ENCODE measurements around the gene RDH5. TPM values are rescaled to one million over a fixed set of nuclear protein-coding genes. Genes with fewer than 3 reads are reported as not detected.

RDH5 gene
- total and polyA plus RNA-seq, 4 donors: 9.2 to 61.7 (median 29.2) TPM

- DNase-seq (ENCODE audit: low spot score): no peak
- H3K4me3 ChIP-seq (ENCODE audit: low read depth in 1 of 3, low read length in 3 of 3): no peak overlapping the region
- H3K9ac ChIP-seq (ENCODE audit: low read depth in 1 of 2, low read length in 2 of 2): no peak overlapping the region
- TF ChIP-seq MAX (IDR thresholded peaks at IDR 0.05) (no peak), TAF1 (conservative IDR thresholded peaks at IDR 0.05) (no peak)
- no peaks in the 10 kb centered on the region for H3K9me3 ChIP-seq (ENCODE audit: control insufficient read depth in 4 of 4, low read length in 3 of 4)
- H3K36me3 ChIP-seq (ENCODE audit: control insufficient read depth in 4 of 4, insufficient read depth in 3 of 4, low read depth in 1 of 4, low read length in 3 of 4): peaks cover 0 to 10% (median 4%) of the 10 kb centered on the region in 4 donors
- peaks cover 0 to 9% (median 5%) of the 10 kb centered on the region in 4 donors for H3K4me1 ChIP-seq (ENCODE audit: control insufficient read depth in 4 of 4, insufficient read depth in 4 of 4, low read length in 3 of 4)
- peaks cover 0 to 3% (median 0%) of the 10 kb centered on the region in 4 donors for H3K27me3 ChIP-seq (ENCODE audit: control insufficient read depth in 4 of 4, insufficient read depth in 4 of 4, low read length in 3 of 4)
- H3K27ac ChIP-seq (ENCODE audit: low read depth in 1 of 2, low read length in 2 of 2): no peak overlapping the region
These were observed 26.7 kb downstream of the RDH5 start for GRCh38 chr12:55746913-55747231.

- H3K27ac ChIP-seq (ENCODE audit: low read depth in 1 of 2, low read length in 2 of 2): no peak overlapping the region
- peaks cover 0 to 7% (median 5%) of the 10 kb centered on the region in 4 donors for H3K4me1 ChIP-seq (ENCODE audit: control insufficient read depth in 4 of 4, insufficient read depth in 4 of 4, low read length in 3 of 4)
- no peaks in the 10 kb centered on the region for H3K9me3 ChIP-seq (ENCODE audit: control insufficient read depth in 4 of 4, low read length in 3 of 4)
- no peaks in the 10 kb centered on the region for H3K27me3 ChIP-seq (ENCODE audit: control insufficient read depth in 4 of 4, insufficient read depth in 4 of 4, low read length in 3 of 4)
- H3K9ac ChIP-seq (ENCODE audit: low read depth in 1 of 2, low read length in 2 of 2): no peak overlapping the region
- WGBS: 92% methylated on average over 18 of the region's 18 CpGs
- no peak for DNase-seq (ENCODE audit: low spot score)
- TF ChIP-seq TAF1 (conservative IDR thresholded peaks at IDR 0.05) (no peak), GABPA (IDR thresholded peaks at IDR 0.05 in 1 of 2, conservative IDR thresholded peaks at IDR 0.05 in 1 of 2) (no peak), MAX (IDR thresholded peaks at IDR 0.05) (no peak), RXRA (IDR thresholded peaks at IDR 0.05) (no peak), YY1 (IDR thresholded peaks at IDR 0.05) (no peak), ATF3 (IDR thresholded peaks at IDR 0.05) (no peak)
- no peak overlapping the region for H3K4me3 ChIP-seq (ENCODE audit: low read depth in 1 of 3, low read length in 3 of 3)
- peaks cover 0 to 18% (median 12%) of the 10 kb centered on the region in 4 donors for H3K36me3 ChIP-seq (ENCODE audit: control insufficient read depth in 4 of 4, insufficient read depth in 3 of 4, low read depth in 1 of 4, low read length in 3 of 4)
These were observed 28.2 kb downstream of the RDH5 start for GRCh38 chr12:55748230-55748993.

- WGBS: 89% methylated on average over 2 of the region's 2 CpGs
- H3K4me1 ChIP-seq (ENCODE audit: control insufficient read depth in 4 of 4, insufficient read depth in 4 of 4, low read length in 3 of 4): no peaks in the 10 kb centered on the region
- no peaks in the 10 kb centered on the region for H3K9me3 ChIP-seq (ENCODE audit: control insufficient read depth in 4 of 4, low read length in 3 of 4)
- no peak overlapping the region for H3K9ac ChIP-seq (ENCODE audit: low read depth in 1 of 2, low read length in 2 of 2)
- no peak for DNase-seq (ENCODE audit: low spot score)
- no peaks in the 10 kb centered on the region for H3K27me3 ChIP-seq (ENCODE audit: control insufficient read depth in 4 of 4, insufficient read depth in 4 of 4, low read length in 3 of 4)
- no peak overlapping the region for H3K4me3 ChIP-seq (ENCODE audit: low read depth in 1 of 3, low read length in 3 of 3)
- TF ChIP-seq FOXA2 (IDR thresholded peaks at IDR 0.05): no peak
- TF ChIP-seq SP1 (IDR thresholded peaks at IDR 0.05): no peak
- no peak for TF ChIP-seq HNF4A (conservative IDR thresholded peaks at IDR 0.05)
- no peak for TF ChIP-seq GABPA (IDR thresholded peaks at IDR 0.05 in 1 of 2, conservative IDR thresholded peaks at IDR 0.05 in 1 of 2)
- no peak for TF ChIP-seq JUND (IDR thresholded peaks at IDR 0.05)
- no peak for TF ChIP-seq REST (IDR thresholded peaks at IDR 0.05)
- no peak for TF ChIP-seq FOXA1 (IDR thresholded peaks at IDR 0.05)
- no peak for TF ChIP-seq RXRA (IDR thresholded peaks at IDR 0.05)
- no peak for TF ChIP-seq HNF4G (IDR thresholded peaks at IDR 0.05)
- H3K27ac ChIP-seq (ENCODE audit: low read depth in 1 of 2, low read length in 2 of 2): no peak overlapping the region
- peaks cover 7 to 68% (median 47%) of the 10 kb centered on the region in 4 donors for H3K36me3 ChIP-seq (ENCODE audit: control insufficient read depth in 4 of 4, insufficient read depth in 3 of 4, low read depth in 1 of 4, low read length in 3 of 4)
These were observed 35.1 kb downstream of the RDH5 start for GRCh38 chr12:55755246-55755645.

Measured in liver (tissue), 9 donors.